K562 (cell line): ENCODE results near the gene UBE2L3. TPM values are rescaled to one million over a fixed set of nuclear protein-coding genes. Genes with fewer than 3 reads are reported as not detected.
A peak's percentile ranks its signal among the peaks of the same experiment; 100 is the strongest.

Experiments used
- ATF4 ChIP-seq: fragments of 450-650 bp; formaldehyde crosslinking; IDR thresholded peaks from 2 replicates; pipeline ENCODE4 v1.4.0; 2022; ENCODE audit warnings: mild to moderate bottlenecking, moderate library complexity
- CLOCK ChIP-seq: fragments of 250-450 bp; sonication (Bioruptor Pico); IDR thresholded peaks from 2 replicates; pipeline ENCODE4 v1.4.0; 2020; ENCODE audit warnings: mild to moderate bottlenecking, moderate library complexity, borderline replicate concordance
- E2F5 ChIP-seq: sonication (generic); formaldehyde crosslinking; IDR thresholded peaks from 2 replicates; pipeline ENCODE4 v1.8.0; 2022; ENCODE audit warnings: mild to moderate bottlenecking, missing genetic modification reagents
- FOXJ2 ChIP-seq: fragments of 200-800 bp; sonication (Bioruptor generic); IDR thresholded peaks from 2 replicates; pipeline ENCODE4 v1.6.1; 2016; ENCODE audit warnings: missing genetic modification characterization, missing compliant biosample characterization
- GMEB1 ChIP-seq: fragments of 250-450 bp; sonication (Bioruptor Pico); IDR thresholded peaks from 2 replicates; pipeline ENCODE4 v1.4.0; 2020; ENCODE audit warnings: mild to moderate bottlenecking
- HMBOX1 ChIP-seq: sonication (generic); IDR thresholded peaks from 2 replicates; pipeline ENCODE4 v1.6.1; 2016
- IFI16 ChIP-seq: fragments of 250-450 bp; sonication (Bioruptor Pico); IDR thresholded peaks from 2 replicates; pipeline ENCODE4 v2.1.2; 2022; ENCODE audit warnings: mild to moderate bottlenecking, inconsistent platforms
- MLX ChIP-seq, 2 experiments: fragments of 450-650 bp in 1 of 2; sonication (generic) in 1 of 2; formaldehyde crosslinking; conservative IDR thresholded peaks; 2 replicates each; pipeline versions ENCODE4 v1.4.0 to v1.8.1; 2020 to 2022; ENCODE audit warnings: mild to moderate bottlenecking in 1 of 2, missing genetic modification reagents in 1 of 2
- MTF1 ChIP-seq: fragments of 250-450 bp; sonication (Bioruptor Pico); IDR thresholded peaks from 2 replicates; pipeline ENCODE4 v1.9.0; 2021; ENCODE audit warnings: moderate library complexity, mild to moderate bottlenecking, inconsistent platforms, borderline replicate concordance
- NCOA1 ChIP-seq: fragments of 450-650 bp; IDR thresholded peaks from 2 replicates; pipeline ENCODE4 v1.6.1; 2016; ENCODE audit warnings: low read depth
- PREB ChIP-seq: sonication (generic); formaldehyde crosslinking; IDR thresholded peaks from 2 replicates; pipeline ENCODE4 v1.8.1; 2023; ENCODE audit warnings: mild to moderate bottlenecking, missing genetic modification reagents
- SAFB ChIP-seq: fragments of 200-400 bp; formaldehyde crosslinking; IDR thresholded peaks from 2 replicates; pipeline ENCODE4 v1.6.1; 2017; ENCODE audit warnings: low read depth, low read length, borderline replicate concordance
- SIRT6 ChIP-seq: IDR thresholded peaks from one replicate; pipeline ENCODE4 v1.6.1; 2012; ENCODE audit warnings: low read depth, mild to moderate bottlenecking, control low read depth, inconsistent platforms, low read length, moderate library complexity
- TBP ChIP-seq: optimal IDR thresholded peaks from 2 replicates; pipeline ENCODE3; 2011; ENCODE audit warnings: low read depth, low read length, improper control_type of control experiment
- THRAP3 ChIP-seq: fragments of 450-650 bp; IDR thresholded peaks from 2 replicates; pipeline ENCODE4 v1.6.1; 2016; ENCODE audit warnings: mild to moderate bottlenecking, inconsistent platforms, borderline replicate concordance
- ZNF445 ChIP-seq: fragments of 250-450 bp; sonication (Bioruptor Pico); IDR thresholded peaks from 2 replicates; pipeline ENCODE4 v1.4.0; 2020; ENCODE audit warnings: low read depth, mild to moderate bottlenecking, moderate library complexity
- ZNF707 ChIP-seq: fragments of 250-450 bp; sonication (Bioruptor Pico); conservative IDR thresholded peaks from 2 replicates; pipeline ENCODE4 v1.8.0; 2022; ENCODE audit warnings: inconsistent platforms, mild to moderate bottlenecking, moderate library complexity
- polyA plus RNA-seq, 8 experiments: library from polyadenylated mRNA; depleted of rRNA in 4 of 8; stranded (reverse) in 5 of 8; unstranded in 3 of 8; fragments of >200 nt; fragmentation: Nextera tagmentation in 2 of 8; fragmentation: Illumina TruSeq in 1 of 8; extraction: Ambion mirVana in 2 of 8; extraction: Trizol in 1 of 8; gene quantifications; 2 replicates each; pipeline versions ENCODE4 v1.2.1 to v1.2.3, GENCODE V29; 2011 to 2014; ENCODE audit warnings: inconsistent platforms in 1 of 8, missing spikeins in 1 of 8
- total RNA-seq, 7 experiments: library from RNA; depleted of rRNA in 6 of 7; stranded (reverse); fragments of >200 nt in 6 of 7; fragmentation: Illumina TruSeq in 2 of 7; extraction: Trizol in 2 of 7; gene quantifications; 2 replicates each; pipeline versions ENCODE4 v1.2.1 to v1.2.3, GENCODE V29; 2011 to 2021; ENCODE audit warnings: low replicate concordance in 1 of 7

Gene UBE2L3
- total and polyA plus RNA-seq, 9 of the 15 experiments (the other 6 are each of a cell fraction or from before 2014, with no cell fraction given), result 215 to 625 (median 285) TPM

- TF ChIP-seq PREB (CRISPR knock-in tag) (no peak), ATF4 (CRISPR knock-in tag) (peak; percentile 3; the same call in 1 of the 2 replicates), FOXJ2 (no peak), MLX (CRISPR knock-in tag; conservative IDR thresholded peaks at IDR 0.05) (peak in 1 of 2 experiments; percentile 63; a peak in 1 of 4 replicates), TBP (no peak), GMEB1 (CRISPR knock-in tag) (peak; percentile 27; the same call in 1 of the 2 replicates), E2F5 (CRISPR knock-in tag) (peak; percentile 95), THRAP3 (no peak), ZNF445 (no peak), MTF1 (CRISPR knock-in tag) (0 out of 2 replicates have a peak, but pooled peaks have one; percentile 12), IFI16 (0 out of 2 replicates have a peak, but pooled peaks have one; percentile 4), NCOA1 (no peak), ZNF707 (CRISPR knock-in tag) (0 out of 2 replicates have a peak, but pooled peaks have one; percentile 21), SIRT6 (peak; percentile 43), CLOCK (0 out of 2 replicates have a peak, but pooled peaks have one; percentile 24), HMBOX1 (no peak), SAFB (no peak)
Measured at GRCh38 chr22:21568347-21569075, 997 bp downstream of the UBE2L3 start (continued).
